Glutamatergic neuron (in vitro differentiated cells): ENCODE measurements around the gene ANK3. TPM values are rescaled to one million over a fixed set of nuclear protein-coding genes. Genes with fewer than 3 reads are reported as not detected.

Source experiments
- DNase-seq: peaks from one replicate; pipeline ENCODE4 v3.0.0; 2022
- H3K27ac Mint-ChIP-seq: one replicate; pipeline ENCODE4 v1.8.0; 2020; ENCODE audit warnings: mild to moderate bottlenecking, mixed read lengths, inconsistent platforms; ENCODE audit not compliant: unreplicated experiment
- H3K27me3 Mint-ChIP-seq: one replicate; pipeline ENCODE4 v1.8.0; 2020; ENCODE audit warnings: mild to moderate bottlenecking, moderate library complexity, mixed read lengths, inconsistent platforms; ENCODE audit not compliant: unreplicated experiment
- H3K36me3 Mint-ChIP-seq: one replicate; pipeline ENCODE4 v1.8.0; 2020; ENCODE audit warnings: mild to moderate bottlenecking, mixed read lengths, inconsistent platforms; ENCODE audit not compliant: unreplicated experiment
- H3K4me1 Mint-ChIP-seq: one replicate; pipeline ENCODE4 v1.8.0; 2020; ENCODE audit warnings: mild to moderate bottlenecking, low read depth, mixed read lengths, inconsistent platforms; ENCODE audit not compliant: unreplicated experiment
- H3K4me3 Mint-ChIP-seq: one replicate; pipeline ENCODE4 v1.8.0; 2020; ENCODE audit warnings: mild to moderate bottlenecking, mixed read lengths, inconsistent platforms; ENCODE audit not compliant: unreplicated experiment
- H3K9me3 Mint-ChIP-seq: one replicate; pipeline ENCODE4 v1.8.0; 2020; ENCODE audit warnings: mild to moderate bottlenecking, moderate library complexity, mixed read lengths, inconsistent platforms; ENCODE audit not compliant: unreplicated experiment
- total RNA-seq: library from RNA; stranded (reverse); fragmentation: NEBNext Ultra II Directional; extraction: Animal tissue kit (Norgen Biotek cat#: 25700); gene quantifications from one replicate; pipeline ENCODE4 v1.2.1, GENCODE V29; 2021; ENCODE audit not compliant: unreplicated experiment
- TF ChIP-seq, protein P1 (sequence below): fragments of 200-600 bp; sonication (generic); IDR thresholded peaks from one replicate; pipeline ENCODE4 v1.5.0; 2021; ENCODE audit not compliant: partially characterized antibody, unreplicated experiment

The ANK3 gene
- total RNA-seq, 1 donor from 2014 or later: 84.9 TPM

DNA sequence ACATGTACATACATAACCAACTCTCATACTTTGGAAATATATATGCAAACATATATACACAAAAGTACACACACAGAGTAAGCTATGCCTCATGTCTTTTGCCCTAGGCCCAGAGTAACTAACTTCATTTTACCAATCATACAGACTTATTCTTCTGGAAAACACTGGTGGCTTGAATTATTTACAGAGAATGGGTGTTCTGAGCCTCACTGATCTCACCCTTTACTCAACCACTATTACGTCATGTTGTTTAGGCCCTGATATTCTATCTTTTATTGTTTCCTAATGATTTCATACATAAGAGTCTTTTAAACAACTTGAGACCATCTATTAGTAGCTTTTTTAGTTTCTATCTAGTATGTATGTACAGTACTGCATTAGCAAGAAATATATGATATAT lies 43.0 kb downstream of the ANK3 start:
- Mint-ChIP-seq H3K36me3 (no peaks in the 10 kb centered on the region), H3K4me1 (peaks cover 7% of the 10 kb centered on the region), H3K4me3 (no peak overlapping the region), H3K27me3 (no peaks in the 10 kb centered on the region), H3K9me3 (no peaks in the 10 kb centered on the region), H3K27ac (no peak overlapping the region)
- TF ChIP-seq, protein P1, sequence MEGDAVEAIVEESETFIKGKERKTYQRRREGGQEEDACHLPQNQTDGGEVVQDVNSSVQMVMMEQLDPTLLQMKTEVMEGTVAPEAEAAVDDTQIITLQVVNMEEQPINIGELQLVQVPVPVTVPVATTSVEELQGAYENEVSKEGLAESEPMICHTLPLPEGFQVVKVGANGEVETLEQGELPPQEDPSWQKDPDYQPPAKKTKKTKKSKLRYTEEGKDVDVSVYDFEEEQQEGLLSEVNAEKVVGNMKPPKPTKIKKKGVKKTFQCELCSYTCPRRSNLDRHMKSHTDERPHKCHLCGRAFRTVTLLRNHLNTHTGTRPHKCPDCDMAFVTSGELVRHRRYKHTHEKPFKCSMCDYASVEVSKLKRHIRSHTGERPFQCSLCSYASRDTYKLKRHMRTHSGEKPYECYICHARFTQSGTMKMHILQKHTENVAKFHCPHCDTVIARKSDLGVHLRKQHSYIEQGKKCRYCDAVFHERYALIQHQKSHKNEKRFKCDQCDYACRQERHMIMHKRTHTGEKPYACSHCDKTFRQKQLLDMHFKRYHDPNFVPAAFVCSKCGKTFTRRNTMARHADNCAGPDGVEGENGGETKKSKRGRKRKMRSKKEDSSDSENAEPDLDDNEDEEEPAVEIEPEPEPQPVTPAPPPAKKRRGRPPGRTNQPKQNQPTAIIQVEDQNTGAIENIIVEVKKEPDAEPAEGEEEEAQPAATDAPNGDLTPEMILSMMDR: no peak
- no peak for DNase-seq

DNA sequence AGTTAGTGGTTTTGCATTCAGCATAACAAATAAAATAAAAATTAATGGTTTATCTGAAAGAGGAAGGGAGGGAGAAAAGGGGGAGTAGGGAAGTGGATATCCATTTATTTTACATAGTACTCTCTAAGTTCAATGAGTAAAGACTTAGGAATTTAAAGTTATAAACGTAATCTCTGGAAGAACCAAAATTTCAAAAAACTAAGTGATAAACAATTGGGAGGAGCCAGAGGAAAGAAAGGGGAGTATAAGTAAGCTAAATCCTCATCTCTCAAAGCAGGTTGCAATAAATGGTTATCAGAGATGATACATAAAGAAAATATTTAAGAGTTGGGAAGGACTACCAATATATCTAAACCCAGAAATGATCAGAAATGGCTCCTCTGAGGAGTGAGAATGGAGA lies 46.4 kb downstream of the ANK3 start:
- Mint-ChIP-seq H3K4me1 (no peaks in the 10 kb centered on the region), H3K36me3 (no peaks in the 10 kb centered on the region), H3K4me3 (no peak overlapping the region), H3K27me3 (peaks cover 1% of the 10 kb centered on the region), H3K27ac (no peak overlapping the region), H3K9me3 (no peaks in the 10 kb centered on the region)
- DNase-seq: no peak
- TF ChIP-seq, protein P1: no peak

DNA sequence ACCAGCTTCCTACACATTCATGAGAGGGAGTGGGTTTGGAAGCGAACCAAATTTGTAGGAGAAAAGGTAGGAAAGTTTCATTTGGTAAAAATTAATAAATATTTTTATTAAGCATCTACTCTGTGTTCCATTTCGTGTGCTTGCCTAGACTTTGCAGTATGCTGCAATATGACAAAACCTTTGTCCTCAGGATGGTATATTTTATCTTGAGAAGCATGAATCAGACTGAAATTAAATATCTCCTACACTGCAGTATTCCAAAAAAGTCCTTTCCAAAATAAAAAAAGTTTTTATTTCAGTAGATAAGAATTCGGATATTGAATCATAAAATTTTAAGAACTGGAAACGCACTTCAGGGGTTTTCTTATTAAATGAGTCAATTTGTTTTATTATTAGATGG lies 47.7 kb downstream of the ANK3 start:
- H3K4me3 Mint-ChIP-seq: no peak overlapping the region
- no peak overlapping the region for H3K27ac Mint-ChIP-seq
- peaks cover 4% of the 10 kb centered on the region for H3K4me1 Mint-ChIP-seq

DNA sequence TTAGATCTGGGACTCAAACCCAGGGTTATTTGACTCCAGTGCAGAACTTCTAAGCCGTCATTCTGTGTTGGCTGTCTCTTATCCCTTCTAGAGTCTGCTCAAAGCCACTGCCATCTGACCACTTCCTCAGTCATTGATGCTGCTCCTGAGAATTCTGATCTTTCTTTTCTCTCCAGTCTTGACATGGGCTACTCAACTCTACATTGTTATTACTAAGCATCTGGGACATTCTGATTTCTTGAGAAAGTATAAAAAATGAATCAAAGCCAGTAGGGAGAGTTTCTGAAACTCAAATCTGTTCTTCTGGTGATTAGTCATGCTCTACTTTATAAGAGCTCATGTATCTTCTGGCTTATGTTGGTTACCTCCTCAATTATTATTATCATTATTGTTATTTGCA lies 48.7 kb downstream of the ANK3 start:
- Mint-ChIP-seq H3K27me3 (peaks cover 3% of the 10 kb centered on the region), H3K9me3 (no peaks in the 10 kb centered on the region), H3K4me1 (peaks cover 4% of the 10 kb centered on the region), H3K4me3 (no peak overlapping the region), H3K27ac (no peak overlapping the region), H3K36me3 (no peaks in the 10 kb centered on the region)
- TF ChIP-seq, protein P1: no peak
- DNase-seq: no peak

More for the DNA sequence above, 47.7 kb downstream of the ANK3 start:
- Mint-ChIP-seq H3K36me3 (no peaks in the 10 kb centered on the region), H3K9me3 (no peaks in the 10 kb centered on the region), H3K27me3 (peaks cover 3% of the 10 kb centered on the region)
- TF ChIP-seq, protein P1: no peak
- no peak for DNase-seq

DNA sequence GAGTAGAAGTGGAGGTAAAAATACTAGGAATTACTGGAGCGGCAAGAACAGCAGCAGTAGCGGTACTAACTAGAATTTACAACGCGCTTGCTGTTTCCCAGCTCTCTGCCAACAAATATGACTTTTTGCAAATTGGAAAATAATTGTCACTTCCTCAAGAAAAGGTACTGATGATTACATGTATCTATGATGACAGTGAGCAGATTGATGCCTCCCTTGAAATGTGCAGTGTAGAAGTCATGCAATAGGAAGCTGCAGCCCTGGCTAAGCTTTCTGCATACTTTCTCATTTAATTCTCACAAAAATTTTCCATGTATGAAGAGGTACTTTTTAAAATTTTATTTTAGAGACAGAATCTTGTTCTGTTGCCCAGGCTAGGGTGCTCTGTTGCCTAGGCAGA lies 49.9 kb downstream of the ANK3 start:
- Mint-ChIP-seq H3K27me3 (peaks cover 3% of the 10 kb centered on the region), H3K36me3 (no peaks in the 10 kb centered on the region), H3K9me3 (no peaks in the 10 kb centered on the region), H3K27ac (no peak overlapping the region), H3K4me3 (no peak overlapping the region), H3K4me1 (peaks cover 10% of the 10 kb centered on the region)
- TF ChIP-seq, protein P1: no peak
- DNase-seq: no peak
